GM12878 (cell line): ENCODE measurements around the gene TSHR. TPM values are rescaled to one million over a fixed set of nuclear protein-coding genes. Genes with fewer than 3 reads are reported as not detected.

Source experiments
- ATAC-seq: fragments of 200-7000 bp; cut with Tn5 transposase; 3 replicates; pipeline ENCODE4 v1.9.1; 2020; ENCODE audit warnings: mild to moderate bottlenecking, moderate library complexity
- BruUV-seq: library from RNA; stranded (reverse); fragments of 400-500 nt; replicated peaks from 2 replicates; lab custom pipeline; 2021; lab: Mats Ljungman, UMichigan
- CTCF ChIA-PET: fragments of 300-600 bp; sonication (Branson Sonifier 250); formaldehyde crosslinking; extraction: SDS; loops from one replicate; lab custom pipeline; 2021; ENCODE audit warnings: inconsistent platforms; lab: Yijun Ruan, JAX
- POLR2A ChIA-PET: fragments of 350-600 bp; formaldehyde crosslinking; extraction: SDS; loops from one replicate; lab custom pipeline; 2021; ENCODE audit warnings: inconsistent platforms; lab: Charles Lee
- RAD21 ChIA-PET: fragments of 300-600 bp; sonication (Branson Sonifier 250); formaldehyde crosslinking; loops from one replicate; lab custom pipeline; 2023; ENCODE audit warnings: antibody characterized with exemption; ENCODE audit not compliant: unreplicated experiment; lab: Charles Lee
- SMC1A ChIA-PET: fragments of 300-600 bp; sonication (Branson Sonifier 250); formaldehyde crosslinking; loops from one replicate; lab custom pipeline; 2023; ENCODE audit not compliant: unreplicated experiment, uncharacterized antibody; lab: Charles Lee
- DNase-seq: peaks from one replicate; pipeline ENCODE4 v3.0.0-alpha.2; 2011; ENCODE audit warnings: low read depth, low spot score
- FAIRE-seq: peaks from 3 replicates; lab custom pipeline; 2011; peaks lifted over from hg19 to GRCh38; lab: Jason Lieb, UNC
- H2AFZ ChIP-seq: 2 replicates; pipeline ENCODE4 v1.6.0; 2011; ENCODE audit warnings: low read depth, low read length, control low read depth; ENCODE audit not compliant: control insufficient read depth
- H3K27ac ChIP-seq: 2 replicates; pipeline ENCODE4 v1.5.1; 2011; ENCODE audit warnings: control low read depth; ENCODE audit not compliant: control insufficient read depth, insufficient read depth
- H3K27me3 ChIP-seq, 2 experiments: replicated peaks in 1 of 2; 2 replicates each; pipeline versions ENCODE4 v1.6.0 to v1.6.1; 2011; ENCODE audit warnings: low read length in 1 of 2; ENCODE audit not compliant: control insufficient read depth in 2 of 2, insufficient read depth in 2 of 2
- H3K36me3 ChIP-seq, 2 experiments: 2 replicates each; pipeline ENCODE4 v1.5.1; 2011; ENCODE audit warnings: low read length in 1 of 2; ENCODE audit not compliant: control insufficient read depth in 2 of 2, insufficient read depth in 2 of 2
- H3K4me1 ChIP-seq: 2 replicates; pipeline ENCODE4 v1.6.1; 2011; ENCODE audit warnings: mild to moderate bottlenecking, low read length, moderate library complexity, mixed read lengths; ENCODE audit not compliant: control insufficient read depth, insufficient read depth
- H3K4me2 ChIP-seq: 2 replicates; pipeline ENCODE4 v1.6.0; 2011; ENCODE audit warnings: control low read depth; ENCODE audit not compliant: control insufficient read depth, insufficient read depth
- H3K4me3 ChIP-seq: fragments of 200-600 bp; sonication (generic); 2 replicates; pipeline ENCODE4 v1.5.1; 2016
- H3K79me2 ChIP-seq: 2 replicates; pipeline ENCODE4 v1.6.0; 2011; ENCODE audit warnings: low read length; ENCODE audit not compliant: control insufficient read depth, insufficient read depth
- H3K9ac ChIP-seq: 2 replicates; pipeline ENCODE4 v1.8.0; 2011; ENCODE audit warnings: low read length, control low read depth, mixed read lengths; ENCODE audit not compliant: control insufficient read depth, insufficient read depth
- H3K9me3 ChIP-seq: replicated peaks from 3 replicates; pipeline ENCODE4 v1.5.1; 2011; ENCODE audit warnings: mild to moderate bottlenecking, low read length; ENCODE audit not compliant: control insufficient read depth, insufficient read depth
- H4K20me1 ChIP-seq: 2 replicates; pipeline ENCODE4 v1.6.0; 2011; ENCODE audit not compliant: control insufficient read depth, insufficient read depth
- EP300 ChIP-seq, 2 experiments: fragments of 150-350 bp in 1 of 2; IDR thresholded peaks; 2 replicates each; pipeline ENCODE4 v1.6.1; 2011 to 2012; ENCODE audit warnings: low read depth in 2 of 2, low read length in 2 of 2, borderline replicate concordance in 1 of 2, improper control_type of control experiment in 1 of 2, inconsistent platforms in 1 of 2; ENCODE audit not compliant: control insufficient read depth in 1 of 2
- IKZF2 ChIP-seq, 2 experiments: fragments of 450-650 bp; IDR thresholded peaks; 2 replicates each; pipeline ENCODE4 v1.6.1; 2017; ENCODE audit warnings: mild to moderate bottlenecking in 2 of 2, moderate library complexity in 2 of 2
- MEF2B ChIP-seq: fragments of 450-650 bp; IDR thresholded peaks from 2 replicates; pipeline ENCODE4 v1.6.1; 2018; ENCODE audit warnings: mild to moderate bottlenecking, moderate library complexity; ENCODE audit not compliant: partially characterized antibody, poor library complexity, severe bottlenecking
- MTA2 ChIP-seq: fragments of 450-650 bp; IDR thresholded peaks from 2 replicates; pipeline ENCODE4 v1.6.1; 2016; ENCODE audit warnings: low read depth, mild to moderate bottlenecking, moderate library complexity
- NR2C1 ChIP-seq: fragments of 450-650 bp; IDR thresholded peaks from 2 replicates; pipeline ENCODE4 v1.6.1; 2017; ENCODE audit warnings: antibody characterized with exemption, mild to moderate bottlenecking, moderate library complexity
- NR2F1 ChIP-seq: fragments of 450-650 bp; conservative IDR thresholded peaks from 2 replicates; pipeline ENCODE4 v1.6.1; 2017; ENCODE audit warnings: mild to moderate bottlenecking
- RBBP5 ChIP-seq: fragments of 200-600 bp; sonication (generic); conservative IDR thresholded peaks from 2 replicates; pipeline ENCODE4 v1.6.1; 2016
- RUNX3 ChIP-seq: IDR thresholded peaks from 2 replicates; pipeline ENCODE4 v1.6.1; 2012; ENCODE audit warnings: low read length, inconsistent platforms
- SIX5 ChIP-seq: IDR thresholded peaks from 2 replicates; pipeline ENCODE4 v1.6.1; 2011; ENCODE audit warnings: mild to moderate bottlenecking, low read depth, low read length, moderate library complexity; ENCODE audit not compliant: severe bottlenecking
- STAT1 ChIP-seq: fragments of 450-650 bp; conservative IDR thresholded peaks from 2 replicates; pipeline ENCODE4 v1.6.1; 2014; ENCODE audit warnings: antibody characterized with exemption, mild to moderate bottlenecking
- TCF12 ChIP-seq: IDR thresholded peaks from 2 replicates; pipeline ENCODE4 v1.6.1; 2011; ENCODE audit warnings: low read depth, mild to moderate bottlenecking, low read length
- WGBS: methylation state at CpG from one replicate; pipeline ENCODE4 v1.1.6; 2016; ENCODE audit warnings: low lambda C conversion rate; ENCODE audit not compliant: insufficient replicate concordance, insufficient coverage; ENCODE audit errors: missing lambda C conversion rate; 5-methylcytosine and 5-hydroxymethylcytosine counted together
- in situ Hi-C: fragments of 300-500 bp; cut with MboI; formaldehyde crosslinking; loops from 9 replicates; pipeline ENCODE4 v1.14.3; 2018; ENCODE audit warnings: mixed read lengths
- intact Hi-C: fragments of 100-400 bp; cut with micrococcal nuclease; formaldehyde crosslinking; loops from one replicate; pipeline ENCODE4 v1.14.2; 2022; ENCODE audit not compliant: unreplicated experiment
- polyA plus RNA-seq, 11 experiments: library from polyadenylated mRNA; depleted of rRNA in 4 of 11; unstranded in 6 of 11; stranded (reverse) in 5 of 11; fragments of >200 nt; fragmentation: Nextera tagmentation in 4 of 11; fragmentation: Illumina TruSeq in 1 of 11; extraction: Ambion mirVana in 4 of 11; extraction: Trizol in 1 of 11; gene quantifications; 1 replicate in 1 of 11; 2 replicates in 10 of 11; pipeline versions ENCODE4 v1.2.1 to v1.2.3, GENCODE V29; 2011 to 2016; ENCODE audit warnings: inconsistent platforms in 2 of 11, missing spikeins in 2 of 11, low read depth in 1 of 11
- total RNA-seq, 4 experiments: library from RNA; depleted of rRNA in 3 of 4; stranded (reverse); fragments of >200 nt in 3 of 4; fragmentation: Illumina TruSeq in 1 of 4; extraction: Trizol in 1 of 4; gene quantifications; 2 replicates each; pipeline versions ENCODE4 v1.2.1 to v1.2.3, GENCODE V29; 2013 to 2021

TSHR gene
- total and polyA plus RNA-seq, 10 of the 15 experiments (the other 5 are each of a cell fraction or from before 2014, with no cell fraction given): 0.06 to 0.31 TPM; not detected in 8

GRCh38 chr14:80988192-80988591, 32.8 kb downstream of the TSHR start (continued):
- TF ChIP-seq RBBP5 (no peak), IKZF2 (IDR thresholded peaks at IDR 0.05) (no peak), SIX5 (no peak), NR2F1 (no peak)

GRCh38 chr14:80988735-80989429, 33.5 kb downstream of the TSHR start:
- Histone ChIP-seq H3K4me3 (no peak overlapping the region), H3K27me3 (peaks cover 0 to 11% of the 10 kb centered on the region in 2 experiments; a peak in 3 of 4 replicates), H3K27ac (no peak overlapping the region), H3K36me3 (no peaks in the 10 kb centered on the region), H3K9ac (no peak overlapping the region)
- no TSS peak for BruUV-seq
- WGBS: 28% methylated on average over 6 of the region's 6 CpGs
- CTCF ChIA-PET: interaction anchor here (0.6 to 7.2 kb wide), 16 partner anchors 9 to 477 kb away, joined by 3 to 178 read pairs (median 4); partner anchors contain the start of gene TSHR
- in situ Hi-C loops (loop anchor here (5.0 kb wide), 1 partner anchor 37 kb away; no protein-coding TSS in a partner anchor), intact Hi-C loops (loop anchor here (2.0 to 10.0 kb wide), 3 partner anchors 138 to 784 kb away; no protein-coding TSS in a partner anchor)
- no peak for DNase-seq
- no peak for TF ChIP-seq STAT1
- no peak for TF ChIP-seq NR2C1
- TF ChIP-seq EP300 (IDR thresholded peaks at IDR 0.05; ENCODE audit: borderline replicate concordance in 1 of 2, control insufficient read depth in 1 of 2, low read depth in 2 of 2, low read length in 2 of 2): 0 out of 4 replicates have a peak, but pooled peaks of 1 of the 2 experiments have one; percentile 21
- TF ChIP-seq MEF2B: peak; percentile 49
- TF ChIP-seq RUNX3: 0 out of 2 replicates have a peak, but pooled peaks have one; percentile 15
- TF ChIP-seq MTA2: 0 out of 2 replicates have a peak, but pooled peaks have one; percentile 15
- TF ChIP-seq IKZF2 (IDR thresholded peaks at IDR 0.05): 0 out of 4 replicates have a peak, but pooled peaks of 1 of the 2 experiments have one; percentile 16
- TF ChIP-seq TCF12: no peak
- TF ChIP-seq, all 136 proteins: peak for 5
- ChIA-PET SMC1A (interaction anchor here (0.8 to 4.6 kb wide), 12 partner anchors 14 to 484 kb away, joined by 3 to 30 read pairs (median 4); partner anchors contain the start of genes CEP128 and TSHR), RAD21 (interaction anchor here (0.9 to 4.7 kb wide), 7 partner anchors 11 to 475 kb away, joined by 3 to 64 read pairs (median 5); partner anchors contain the start of genes CEP128 and TSHR), POLR2A (interaction anchor here (0.6 kb wide), 1 partner anchor 235 kb away, joined by 4 read pairs; no protein-coding TSS in a partner anchor)
- H3K4me1 ChIP-seq: no peaks in the 10 kb centered on the region
- no peaks in the 10 kb centered on the region for H3K9me3 ChIP-seq
- peak; percentile 68 for ATAC-seq
- no peak overlapping the region for H2AFZ ChIP-seq
- FAIRE-seq: peak; percentile 49
- H4K20me1 ChIP-seq: no peaks in the 10 kb centered on the region
- H3K79me2 ChIP-seq: no peaks in the 10 kb centered on the region
- H3K4me2 ChIP-seq: no peak overlapping the region
